Measurements from ENCODE around the gene AGFG2.

The AGFG2 gene

GRCh38 chr7:100585511-100586265 lies 46.7 kb downstream of the AGFG2 start, which contains the start of gene LRCH4:
TSS of gene LRCH4 (minus strand) at chr7:100586129. CDS start at chr7:100586100, 29 bp downstream.
- DNase-seq (ENCODE audit: low read depth in 3 of 3, low spot score in 1 of 3): peak in 1 of 3 donors; percentile 47

DNA sequence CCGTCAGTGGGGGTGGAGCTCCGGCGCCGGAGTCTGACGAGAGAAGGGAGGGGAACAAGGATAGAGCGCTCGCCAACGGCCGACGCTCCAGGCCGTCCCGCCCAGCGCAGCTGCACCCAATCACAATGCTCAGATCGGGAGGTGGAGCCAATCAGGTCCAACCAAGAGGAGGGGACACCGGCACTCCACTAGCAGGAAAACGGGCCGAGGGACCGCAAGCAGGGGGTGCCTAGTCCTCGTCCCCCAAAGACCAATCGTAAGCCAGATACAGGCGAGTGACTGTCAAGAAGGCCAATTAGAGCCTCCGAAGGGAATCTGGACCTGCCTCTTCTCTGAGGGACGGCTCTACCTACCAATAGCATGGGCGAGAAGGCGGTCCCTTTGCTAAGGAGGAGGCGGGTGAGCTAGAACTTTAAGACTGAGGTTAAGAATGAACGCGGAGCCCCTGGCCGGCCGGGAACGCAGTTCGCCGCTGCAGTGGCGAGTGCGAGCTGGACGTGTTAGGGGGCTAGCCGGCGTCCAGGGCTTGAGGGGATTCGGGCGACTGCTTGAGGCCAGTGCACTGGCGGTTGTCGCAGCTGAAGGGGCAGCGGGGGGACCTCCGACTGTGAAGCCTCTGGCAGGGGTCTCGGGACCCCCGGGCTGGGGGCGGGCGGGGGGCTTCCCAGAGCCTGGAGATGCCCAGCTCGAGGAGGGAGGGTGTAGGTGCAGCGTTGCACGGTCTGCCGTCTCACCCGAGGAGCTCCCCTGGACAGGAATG lies 47.4 kb downstream of the AGFG2 start, which contains the start of gene FBXO24:
TSS of gene FBXO24 (plus strand) at position 63 of the 760 bp plus-strand sequence. CDS start at position 361, 298 bp downstream.
- DNase-seq (ENCODE audit: low read depth in 3 of 3, low spot score in 1 of 3): peak; percentile 94 to 99 (median 98)

- no peak for DNase-seq (ENCODE audit: low read depth in 3 of 3, low spot score in 1 of 3)
These were observed 49.4 kb downstream of the AGFG2 start for GRCh38 chr7:100588438-100588837.

- DNase-seq (ENCODE audit: low read depth in 3 of 3, low spot score in 1 of 3): no peak
These were observed 50.4 kb downstream of the AGFG2 start for GRCh38 chr7:100589341-100589947.

DNA sequence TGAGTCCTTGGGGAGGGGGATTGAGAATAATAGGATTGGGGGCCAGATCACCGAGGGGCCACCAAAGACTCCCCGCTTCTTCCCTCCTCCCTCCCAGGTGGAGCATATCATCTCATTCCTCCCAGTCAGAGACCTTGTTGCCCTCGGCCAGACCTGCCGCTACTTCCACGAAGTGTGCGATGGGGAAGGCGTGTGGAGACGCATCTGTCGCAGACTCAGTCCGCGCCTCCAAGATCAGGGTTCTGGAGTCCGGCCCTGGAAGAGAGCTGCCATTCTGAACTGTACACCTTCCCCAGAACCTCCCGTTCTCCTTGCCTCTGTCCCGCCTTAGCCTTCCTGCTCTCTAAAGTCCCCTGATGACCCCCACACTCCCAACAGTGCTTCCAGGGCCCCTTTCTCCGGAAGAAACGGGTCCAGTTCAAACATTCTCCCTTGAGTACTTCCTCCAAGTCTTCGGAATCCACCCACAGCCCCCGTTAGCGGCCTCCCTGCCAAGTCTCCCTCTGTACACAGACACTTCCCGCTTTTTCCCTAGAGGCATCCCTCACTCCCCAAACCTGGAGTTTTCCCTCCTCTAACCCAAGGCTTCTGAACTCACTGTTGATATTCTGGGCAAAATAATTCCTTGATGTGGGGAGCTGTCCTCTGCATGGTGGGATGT lies 51.2 kb downstream of the AGFG2 start:
- no peak for DNase-seq (ENCODE audit: low read depth in 3 of 3, low spot score in 1 of 3)

GRCh38 chr7:100591596-100591995 lies 52.6 kb downstream of the AGFG2 start:
- no peak for DNase-seq (ENCODE audit: low read depth in 3 of 3, low spot score in 1 of 3)

GRCh38 chr7:100595188-100595587 lies 56.2 kb downstream of the AGFG2 start:
- DNase-seq (ENCODE audit: low read depth in 3 of 3, low spot score in 1 of 3): no peak

DNA sequence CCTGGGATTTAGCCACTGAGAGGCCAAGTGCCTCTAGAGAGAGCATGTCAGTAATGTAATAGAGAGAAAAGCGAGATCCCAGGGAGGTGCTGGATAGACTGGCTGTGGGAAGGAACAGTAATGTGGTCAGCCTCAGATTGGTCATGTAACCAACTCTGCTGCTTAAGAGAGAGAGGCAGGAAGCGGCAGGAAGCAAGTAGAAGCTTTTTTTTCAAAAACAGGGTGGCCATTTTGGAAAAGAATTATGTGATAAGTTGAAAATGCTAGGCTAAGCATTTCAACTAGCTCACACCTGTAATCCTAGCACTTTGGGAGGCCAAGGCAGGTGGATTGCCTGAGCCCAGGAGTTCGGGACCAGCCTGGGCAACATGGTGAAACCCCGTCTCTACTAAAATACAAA lies 59.4 kb downstream of the AGFG2 start:
- no peak for DNase-seq (ENCODE audit: low read depth in 3 of 3, low spot score in 1 of 3)

GRCh38 chr7:100599911-100600729 lies 61.1 kb downstream of the AGFG2 start:
- no peak for DNase-seq (ENCODE audit: low read depth in 3 of 3, low spot score in 1 of 3)

GRCh38 chr7:100600730-100601038 lies 61.7 kb downstream of the AGFG2 start:
- no peak for DNase-seq (ENCODE audit: low read depth in 3 of 3, low spot score in 1 of 3)

- DNase-seq (ENCODE audit: low read depth in 3 of 3, low spot score in 1 of 3): no peak
These were observed 64.1 kb downstream of the AGFG2 start for GRCh38 chr7:100602889-100603725.

DNA sequence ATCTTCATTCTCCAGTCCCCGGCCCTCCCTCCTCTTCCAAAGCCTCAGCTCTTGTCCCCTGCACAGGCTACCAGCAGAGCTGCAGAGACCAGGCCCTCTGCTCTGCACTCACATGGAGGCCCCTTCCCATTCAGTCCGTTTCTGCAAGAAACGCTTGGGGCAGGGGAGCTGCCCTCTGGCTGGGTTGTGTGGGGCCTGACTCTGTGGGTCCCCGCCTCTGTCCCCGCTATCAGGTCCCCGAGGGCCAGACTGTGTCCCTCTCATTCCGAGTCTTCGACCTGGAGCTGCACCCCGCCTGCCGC lies 64.7 kb downstream of the AGFG2 start:
- no peak for DNase-seq (ENCODE audit: low read depth in 3 of 3, low spot score in 1 of 3)

- peak in 2 of 3 donors; percentile 50 to 59 for DNase-seq (ENCODE audit: low read depth in 3 of 3, low spot score in 1 of 3)
These were observed 65.3 kb downstream of the AGFG2 start for GRCh38 chr7:100604028-100604975.

DNA sequence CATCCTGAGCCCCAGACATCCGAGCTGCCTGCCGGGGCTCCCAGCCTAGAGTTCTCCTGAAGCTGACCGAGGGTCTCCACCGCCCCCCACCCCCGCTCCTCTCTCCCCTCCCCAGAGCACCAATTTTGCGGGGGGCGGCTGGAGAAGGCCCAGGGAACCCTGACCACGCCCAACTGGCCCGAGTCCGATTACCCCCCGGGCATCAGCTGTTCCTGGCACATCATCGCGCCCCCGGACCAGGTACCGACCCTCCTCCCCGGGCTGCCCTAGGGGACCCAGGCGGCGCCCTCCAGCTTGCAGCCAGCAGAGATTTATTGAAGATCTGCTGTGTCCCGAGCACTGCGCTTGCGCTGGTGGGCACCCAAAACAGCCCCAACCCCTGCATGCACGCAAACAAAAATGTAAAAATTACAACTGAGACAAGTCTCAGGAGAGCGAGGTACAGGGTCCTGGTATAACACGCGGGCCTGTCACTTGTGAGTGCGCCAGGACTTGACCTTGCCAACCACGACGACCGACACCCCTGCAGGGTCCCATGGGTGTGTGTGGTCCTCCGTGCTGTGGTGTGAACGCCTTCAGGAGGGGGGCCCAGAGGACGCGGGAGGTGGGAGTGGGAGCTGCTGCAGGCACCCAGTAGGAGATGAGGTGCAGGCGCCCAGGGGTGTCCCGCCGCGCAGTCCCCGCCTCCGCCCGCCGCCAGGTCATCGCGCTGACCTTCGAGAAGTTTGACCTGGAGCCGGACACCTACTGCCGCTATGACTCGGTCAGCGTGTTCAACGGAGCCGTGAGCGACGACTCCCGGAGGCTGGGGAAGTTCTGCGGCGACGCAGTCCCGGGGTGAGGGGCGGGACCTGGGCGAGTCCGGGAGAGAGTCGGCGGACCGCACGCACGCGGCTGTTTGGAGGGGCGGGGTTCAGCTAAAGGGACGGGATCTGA lies 66.2 kb downstream of the AGFG2 start:
- DNase-seq (ENCODE audit: low read depth in 3 of 3, low spot score in 1 of 3): no peak

DNA sequence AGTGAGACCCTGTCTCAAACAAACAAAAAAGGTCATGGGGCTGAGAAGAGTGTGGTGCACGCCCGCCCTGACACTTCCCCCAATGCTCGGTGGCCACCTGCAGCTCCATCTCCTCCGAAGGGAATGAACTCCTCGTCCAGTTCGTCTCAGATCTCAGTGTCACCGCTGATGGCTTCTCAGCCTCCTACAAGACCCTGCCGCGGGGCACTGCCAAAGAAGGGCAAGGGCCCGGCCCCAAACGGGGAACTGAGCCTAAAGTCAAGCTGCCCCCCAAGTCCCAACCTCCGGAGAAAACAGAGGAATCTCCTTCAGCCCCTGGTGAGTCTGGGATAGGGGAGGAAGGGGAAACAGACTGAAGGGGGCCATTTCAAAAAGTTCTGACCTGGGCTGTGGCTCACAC lies 67.3 kb downstream of the AGFG2 start:
- DNase-seq (ENCODE audit: low read depth in 3 of 3, low spot score in 1 of 3): no peak

GRCh38 chr7:100607111-100607510 lies 68.1 kb downstream of the AGFG2 start:
- no peak for DNase-seq (ENCODE audit: low read depth in 3 of 3, low spot score in 1 of 3)

GRCh38 chr7:100609958-100610357 lies 71.0 kb downstream of the AGFG2 start:
- DNase-seq (ENCODE audit: low read depth in 3 of 3, low spot score in 1 of 3): no peak

Measured in stimulated activated CD4-positive, alpha-beta T cell treated with anti-CD3 and anti-CD28 coated beads, TNF-alpha, amount 100 ng/mL, for 1 hour (primary cell).